GM12878 (cell line): Measurements from ENCODE around the gene TRAPPC6A. TPM values are rescaled to one million over a fixed set of nuclear protein-coding genes. Genes with fewer than 3 reads are reported as not detected.

Experiments
- ATAC-seq: fragments of 200-7000 bp; cut with Tn5 transposase; 3 replicates; pipeline ENCODE4 v1.9.1; 2020; ENCODE audit warnings: mild to moderate bottlenecking, moderate library complexity
- BruUV-seq: library from RNA; stranded (reverse); fragments of 400-500 nt; replicated peaks from 2 replicates; lab custom pipeline; 2021; lab: Mats Ljungman, UMichigan
- CTCF ChIA-PET: fragments of 300-600 bp; sonication (Branson Sonifier 250); formaldehyde crosslinking; extraction: SDS; loops from one replicate; lab custom pipeline; 2021; ENCODE audit warnings: inconsistent platforms; lab: Yijun Ruan, JAX
- POLR2A ChIA-PET: fragments of 350-600 bp; formaldehyde crosslinking; extraction: SDS; loops from one replicate; lab custom pipeline; 2021; ENCODE audit warnings: inconsistent platforms; lab: Charles Lee
- RAD21 ChIA-PET: fragments of 300-600 bp; sonication (Branson Sonifier 250); formaldehyde crosslinking; loops from one replicate; lab custom pipeline; 2023; ENCODE audit warnings: antibody characterized with exemption; ENCODE audit not compliant: unreplicated experiment; lab: Charles Lee
- SMC1A ChIA-PET: fragments of 300-600 bp; sonication (Branson Sonifier 250); formaldehyde crosslinking; loops from one replicate; lab custom pipeline; 2023; ENCODE audit not compliant: unreplicated experiment, uncharacterized antibody; lab: Charles Lee
- DNase-seq: peaks from one replicate; pipeline ENCODE4 v3.0.0-alpha.2; 2011; ENCODE audit warnings: low read depth, low spot score
- FAIRE-seq: peaks from 3 replicates; lab custom pipeline; 2011; peaks lifted over from hg19 to GRCh38; lab: Jason Lieb, UNC
- H2AFZ ChIP-seq: 2 replicates; pipeline ENCODE4 v1.6.0; 2011; ENCODE audit warnings: low read depth, low read length, control low read depth; ENCODE audit not compliant: control insufficient read depth
- H3K27ac ChIP-seq: 2 replicates; pipeline ENCODE4 v1.5.1; 2011; ENCODE audit warnings: control low read depth; ENCODE audit not compliant: control insufficient read depth, insufficient read depth
- H3K27me3 ChIP-seq, 2 experiments: replicated peaks in 1 of 2; 2 replicates each; pipeline versions ENCODE4 v1.6.0 to v1.6.1; 2011; ENCODE audit warnings: low read length in 1 of 2; ENCODE audit not compliant: control insufficient read depth in 2 of 2, insufficient read depth in 2 of 2
- H3K36me3 ChIP-seq, 2 experiments: 2 replicates each; pipeline ENCODE4 v1.5.1; 2011; ENCODE audit warnings: low read length in 1 of 2; ENCODE audit not compliant: control insufficient read depth in 2 of 2, insufficient read depth in 2 of 2
- H3K4me1 ChIP-seq: 2 replicates; pipeline ENCODE4 v1.6.1; 2011; ENCODE audit warnings: mild to moderate bottlenecking, low read length, moderate library complexity, mixed read lengths; ENCODE audit not compliant: control insufficient read depth, insufficient read depth
- H3K4me2 ChIP-seq: 2 replicates; pipeline ENCODE4 v1.6.0; 2011; ENCODE audit warnings: control low read depth; ENCODE audit not compliant: control insufficient read depth, insufficient read depth
- H3K4me3 ChIP-seq: fragments of 200-600 bp; sonication (generic); 2 replicates; pipeline ENCODE4 v1.5.1; 2016
- H3K79me2 ChIP-seq: 2 replicates; pipeline ENCODE4 v1.6.0; 2011; ENCODE audit warnings: low read length; ENCODE audit not compliant: control insufficient read depth, insufficient read depth
- H3K9ac ChIP-seq: 2 replicates; pipeline ENCODE4 v1.8.0; 2011; ENCODE audit warnings: low read length, control low read depth, mixed read lengths; ENCODE audit not compliant: control insufficient read depth, insufficient read depth
- H3K9me3 ChIP-seq: replicated peaks from 3 replicates; pipeline ENCODE4 v1.5.1; 2011; ENCODE audit warnings: mild to moderate bottlenecking, low read length; ENCODE audit not compliant: control insufficient read depth, insufficient read depth
- H4K20me1 ChIP-seq: 2 replicates; pipeline ENCODE4 v1.6.0; 2011; ENCODE audit not compliant: control insufficient read depth, insufficient read depth
- CBFB ChIP-seq: IDR thresholded peaks from 2 replicates; pipeline ENCODE4 v1.6.1; 2016; ENCODE audit warnings: antibody characterized with exemption, low read depth
- CBX3 ChIP-seq: fragments of 200-600 bp; sonication (generic); IDR thresholded peaks from 2 replicates; pipeline ENCODE4 v1.6.1; 2016; ENCODE audit warnings: low read depth, borderline replicate concordance
- ETV6 ChIP-seq, 2 experiments: fragments of 450-650 bp in 1 of 2; IDR thresholded peaks in 1 of 2; conservative IDR thresholded peaks in 1 of 2; 2 replicates each; pipeline ENCODE4 v1.6.1; 2014; ENCODE audit warnings: antibody characterized with exemption in 1 of 2, borderline replicate concordance in 1 of 2, low read depth in 1 of 2, mild to moderate bottlenecking in 1 of 2, moderate library complexity in 1 of 2
- FOXK2 ChIP-seq: fragments of 450-650 bp; IDR thresholded peaks from 2 replicates; pipeline ENCODE4 v1.6.1; 2017; ENCODE audit warnings: mild to moderate bottlenecking, moderate library complexity
- GATAD2B ChIP-seq: fragments of 450-650 bp; conservative IDR thresholded peaks from 2 replicates; pipeline ENCODE4 v1.6.1; 2017; ENCODE audit warnings: low read depth, mild to moderate bottlenecking, moderate library complexity
- JUND ChIP-seq: IDR thresholded peaks from 2 replicates; pipeline ENCODE4 v1.6.1; 2012; ENCODE audit warnings: low read depth, mild to moderate bottlenecking, low read length, improper control_type of control experiment, moderate library complexity
- NR2C2 ChIP-seq: IDR thresholded peaks from 2 replicates; pipeline ENCODE4 v1.6.1; 2011; ENCODE audit warnings: borderline replicate concordance, low read depth; ENCODE audit not compliant: control insufficient read depth, insufficient read length
- PAX5 ChIP-seq: IDR thresholded peaks from 2 replicates; pipeline ENCODE4 v1.6.1; 2011; ENCODE audit warnings: low read depth, low read length, borderline replicate concordance
- PML ChIP-seq: IDR thresholded peaks from 2 replicates; pipeline ENCODE4 v1.6.1; 2012; ENCODE audit warnings: low read length, inconsistent platforms
- POLR2AphosphoS5 ChIP-seq: IDR thresholded peaks from 2 replicates; pipeline ENCODE4 v1.6.1; 2011; ENCODE audit warnings: mild to moderate bottlenecking, low read length, inconsistent platforms
- REST ChIP-seq: IDR thresholded peaks from 2 replicates; pipeline ENCODE4 v1.6.1; 2012; ENCODE audit warnings: mild to moderate bottlenecking, low read depth, low read length
- SP1 ChIP-seq: IDR thresholded peaks from one replicate; pipeline ENCODE4 v1.6.1; 2011; ENCODE audit warnings: low read depth, low read length
- TCF12 ChIP-seq: IDR thresholded peaks from 2 replicates; pipeline ENCODE4 v1.6.1; 2011; ENCODE audit warnings: low read depth, mild to moderate bottlenecking, low read length
- ZNF274 ChIP-seq: IDR thresholded peaks from one replicate; pipeline ENCODE4 v1.8.0; 2011; ENCODE audit not compliant: insufficient read length, insufficient read depth
- WGBS: methylation state at CpG from one replicate; pipeline ENCODE4 v1.1.6; 2016; ENCODE audit warnings: low lambda C conversion rate; ENCODE audit not compliant: insufficient replicate concordance, insufficient coverage; ENCODE audit errors: missing lambda C conversion rate; 5-methylcytosine and 5-hydroxymethylcytosine counted together
- in situ Hi-C: fragments of 300-500 bp; cut with MboI; formaldehyde crosslinking; loops from 9 replicates; pipeline ENCODE4 v1.14.3; 2018; ENCODE audit warnings: mixed read lengths
- intact Hi-C: fragments of 100-400 bp; cut with micrococcal nuclease; formaldehyde crosslinking; loops from one replicate; pipeline ENCODE4 v1.14.2; 2022; ENCODE audit not compliant: unreplicated experiment
- polyA plus RNA-seq, 11 experiments: library from polyadenylated mRNA; depleted of rRNA in 4 of 11; unstranded in 6 of 11; stranded (reverse) in 5 of 11; fragments of >200 nt; fragmentation: Nextera tagmentation in 4 of 11; fragmentation: Illumina TruSeq in 1 of 11; extraction: Ambion mirVana in 4 of 11; extraction: Trizol in 1 of 11; gene quantifications; 1 replicate in 1 of 11; 2 replicates in 10 of 11; pipeline versions ENCODE4 v1.2.1 to v1.2.3, GENCODE V29; 2011 to 2016; ENCODE audit warnings: inconsistent platforms in 2 of 11, missing spikeins in 2 of 11, low read depth in 1 of 11
- total RNA-seq, 4 experiments: library from RNA; depleted of rRNA in 3 of 4; stranded (reverse); fragments of >200 nt in 3 of 4; fragmentation: Illumina TruSeq in 1 of 4; extraction: Trizol in 1 of 4; gene quantifications; 2 replicates each; pipeline versions ENCODE4 v1.2.1 to v1.2.3, GENCODE V29; 2013 to 2021
- TF ChIP-seq, protein P1 (sequence below): IDR thresholded peaks from 2 replicates; pipeline ENCODE4 v1.6.1; 2011; ENCODE audit warnings: borderline replicate concordance, low read depth, mild to moderate bottlenecking, moderate library complexity, mixed read lengths, low read length; ENCODE audit not compliant: insufficient read depth; ENCODE audit errors: extremely low read length
- TF ChIP-seq, protein P2 (sequence below): fragments of 450-650 bp; formaldehyde crosslinking; IDR thresholded peaks from 2 replicates; pipeline ENCODE4 v1.4.0; 2022; ENCODE audit warnings: mild to moderate bottlenecking, moderate library complexity

TRAPPC6A gene
- total and polyA plus RNA-seq, 10 of the 15 experiments (the other 5 are each of a cell fraction or from before 2014, with no cell fraction given): 1.8 to 83.9 (median 35.8) TPM

GRCh38 chr19:45182758-45183157, 4.7 kb upstream of the TRAPPC6A start (continued):
- TF ChIP-seq, protein P1, sequence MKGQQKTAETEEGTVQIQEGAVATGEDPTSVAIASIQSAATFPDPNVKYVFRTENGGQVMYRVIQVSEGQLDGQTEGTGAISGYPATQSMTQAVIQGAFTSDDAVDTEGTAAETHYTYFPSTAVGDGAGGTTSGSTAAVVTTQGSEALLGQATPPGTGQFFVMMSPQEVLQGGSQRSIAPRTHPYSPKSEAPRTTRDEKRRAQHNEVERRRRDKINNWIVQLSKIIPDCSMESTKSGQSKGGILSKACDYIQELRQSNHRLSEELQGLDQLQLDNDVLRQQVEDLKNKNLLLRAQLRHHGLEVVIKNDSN: no peak
- TF ChIP-seq PML: no peak

- peak overlapping the region; percentile 88 for H3K4me2 ChIP-seq
- ChIA-PET POLR2A (interaction anchor here (0.7 to 1.4 kb wide), 2 partner anchors 23 to 70 kb away, joined by 4 to 7 read pairs; no protein-coding TSS in a partner anchor), CTCF (interaction anchor here (0.6 to 1.1 kb wide), 2 partner anchors 13 to 157 kb away, joined by 4 to 5 read pairs; no protein-coding TSS in a partner anchor)
- no peak for TF ChIP-seq NR2C2
- no peak for TF ChIP-seq JUND
- no peak for TF ChIP-seq FOXK2
- TF ChIP-seq GATAD2B: no peak
- no peak for TF ChIP-seq CBFB
- no peak for TF ChIP-seq PAX5
- no peak for TF ChIP-seq POLR2AphosphoS5
- no peak for TF ChIP-seq TCF12
- no peak for TF ChIP-seq ETV6 (conservative IDR thresholded peaks at IDR 0.05 in 1 of 2, IDR thresholded peaks at IDR 0.05 in 1 of 2; ENCODE audit: borderline replicate concordance in 1 of 2, low read depth in 1 of 2)
- TF ChIP-seq ZNF274: no peak
- TF ChIP-seq, protein P2, sequence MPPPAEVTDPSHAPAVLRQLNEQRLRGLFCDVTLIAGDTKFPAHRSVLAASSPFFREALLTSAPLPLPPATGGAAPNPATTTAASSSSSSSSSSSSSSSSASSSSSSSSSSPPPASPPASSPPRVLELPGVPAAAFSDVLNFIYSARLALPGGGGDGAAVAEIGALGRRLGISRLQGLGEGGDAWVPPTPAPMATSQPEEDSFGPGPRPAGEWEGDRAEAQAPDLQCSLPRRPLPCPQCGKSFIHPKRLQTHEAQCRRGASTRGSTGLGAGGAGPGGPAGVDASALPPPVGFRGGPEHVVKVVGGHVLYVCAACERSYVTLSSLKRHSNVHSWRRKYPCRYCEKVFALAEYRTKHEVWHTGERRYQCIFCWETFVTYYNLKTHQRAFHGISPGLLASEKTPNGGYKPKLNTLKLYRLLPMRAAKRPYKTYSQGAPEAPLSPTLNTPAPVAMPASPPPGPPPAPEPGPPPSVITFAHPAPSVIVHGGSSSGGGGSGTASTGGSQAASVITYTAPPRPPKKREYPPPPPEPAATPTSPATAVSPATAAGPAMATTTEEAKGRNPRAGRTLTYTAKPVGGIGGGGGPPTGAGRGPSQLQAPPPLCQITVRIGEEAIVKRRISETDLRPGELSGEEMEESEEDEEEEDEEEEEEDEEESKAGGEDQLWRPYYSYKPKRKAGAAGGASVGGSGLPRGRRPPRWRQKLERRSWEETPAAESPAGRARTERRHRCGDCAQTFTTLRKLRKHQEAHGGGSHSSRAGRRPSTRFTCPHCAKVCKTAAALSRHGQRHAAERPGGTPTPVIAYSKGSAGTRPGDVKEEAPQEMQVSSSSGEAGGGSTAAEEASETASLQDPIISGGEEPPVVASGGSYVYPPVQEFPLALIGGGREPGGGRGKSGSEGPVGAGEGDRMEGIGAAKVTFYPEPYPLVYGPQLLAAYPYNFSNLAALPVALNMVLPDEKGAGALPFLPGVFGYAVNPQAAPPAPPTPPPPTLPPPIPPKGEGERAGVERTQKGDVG (CRISPR knock-in tag): no peak
- TF ChIP-seq CBX3: no peak
- no peak for TF ChIP-seq SP1
- TF ChIP-seq REST: no peak
Observed at GRCh38 chr19:45180936-45181335, 2.9 kb upstream of the TRAPPC6A start.

More at GRCh38 chr19:45180936-45181335, 2.9 kb upstream of the TRAPPC6A start:
- H4K20me1 ChIP-seq: no peaks in the 10 kb centered on the region
- no peaks in the 10 kb centered on the region for H3K27me3 ChIP-seq
- H3K9ac ChIP-seq: no peak overlapping the region
- intact Hi-C loops (loop anchor here (10.0 kb wide), 1 partner anchor 166 kb away; no protein-coding TSS in a partner anchor), in situ Hi-C loops (no loop called here)
- RAD21 ChIA-PET: no interaction called here
- FAIRE-seq (no peak), ATAC-seq (no peak), DNase-seq (no peak)
- H2AFZ ChIP-seq: no peak overlapping the region
- SMC1A ChIA-PET: interaction anchor here (0.9 to 1.3 kb wide), 2 partner anchors 16 to 54 kb away, joined by 3 to 4 read pairs; no protein-coding TSS in a partner anchor
- WGBS: 100% methylated on average over 7 of the region's 7 CpGs
- no TSS peak for BruUV-seq
- H3K27ac ChIP-seq: peak overlapping the region; percentile 39; the same call in 1 of the 2 replicates
- H3K79me2 ChIP-seq: peaks cover 39% of the 10 kb centered on the region
- H3K9me3 ChIP-seq: no peaks in the 10 kb centered on the region
- H3K4me3 ChIP-seq: peak overlapping the region; percentile 86; the same call in 1 of the 2 replicates
- H3K36me3 ChIP-seq: peaks cover 0 to 6% of the 10 kb centered on the region in 2 experiments; a peak in 2 of 4 replicates
- peaks cover 17% of the 10 kb centered on the region for H3K4me1 ChIP-seq
